Colon (tissue), 2 donors: ENCODE data around the gene ADGRL1.

ENCODE experiments used
- FAIRE-seq: peaks from 2 replicates; lab custom pipeline; 2012; peaks lifted over from hg19 to GRCh38; lab: Jason Lieb, UNC
- donor health status: control.
- donor health status: control.

ADGRL1 gene

DNA sequence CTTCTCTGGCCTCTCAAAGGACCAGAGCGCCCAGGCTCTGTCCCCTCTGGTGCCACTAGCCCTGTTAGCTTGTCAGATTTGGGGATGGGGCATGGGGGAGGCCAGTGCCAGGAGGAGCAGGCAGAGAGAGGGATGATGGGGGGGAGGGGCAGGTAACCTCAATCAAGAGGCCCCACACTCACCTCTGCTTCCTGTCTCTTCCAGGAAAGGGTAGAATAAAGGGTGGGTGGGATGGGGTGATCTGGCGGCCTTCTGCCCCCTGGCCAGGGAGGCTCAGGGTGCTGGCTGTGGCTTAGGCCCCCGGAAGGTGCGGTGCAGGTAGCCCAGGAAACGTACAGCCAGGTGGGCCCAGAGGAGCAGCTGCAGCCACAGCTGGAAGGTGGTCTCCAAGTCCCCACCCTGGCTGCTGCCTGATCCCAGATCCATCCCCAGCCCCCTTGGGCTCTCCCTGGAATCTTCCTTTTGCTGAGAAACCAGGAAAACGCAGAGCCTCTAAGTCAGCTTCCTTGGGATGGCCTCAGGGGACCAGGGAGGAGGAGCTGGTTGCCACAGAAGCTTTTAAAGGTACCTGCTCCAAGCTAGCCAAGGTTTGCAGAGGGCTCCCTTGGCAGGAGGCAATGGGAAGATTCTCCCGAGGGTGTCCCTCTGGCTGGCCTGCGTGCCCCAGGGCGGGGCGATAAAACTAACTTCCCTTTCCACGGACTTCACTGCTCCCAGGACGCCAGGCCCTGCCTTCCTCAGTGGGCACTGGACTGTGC, 93.7 kb downstream of the ADGRL1 start:
- FAIRE-seq = no peak

GRCh38 chr19:14111486-14111885, 94.5 kb downstream of the ADGRL1 start:
- no peak for FAIRE-seq

- no peak for FAIRE-seq
These were observed 95.3 kb downstream of the ADGRL1 start for GRCh38 chr19:14110650-14111049.

GRCh38 chr19:14107581-14108461, 98.1 kb downstream of the ADGRL1 start:
- no peak for FAIRE-seq

GRCh38 chr19:14106840-14107239, 99.1 kb downstream of the ADGRL1 start:
- no peak for FAIRE-seq

- no peak for FAIRE-seq
These were observed 100.3 kb downstream of the ADGRL1 start for GRCh38 chr19:14105680-14106079.

- no peak for FAIRE-seq
These were observed 102.7 kb downstream of the ADGRL1 start for GRCh38 chr19:14103310-14103709.

- FAIRE-seq = no peak
These were observed 103.2 kb downstream of the ADGRL1 start for GRCh38 chr19:14102756-14103155.

GRCh38 chr19:14102102-14102696, 103.8 kb downstream of the ADGRL1 start:
- FAIRE-seq = no peak

DNA sequence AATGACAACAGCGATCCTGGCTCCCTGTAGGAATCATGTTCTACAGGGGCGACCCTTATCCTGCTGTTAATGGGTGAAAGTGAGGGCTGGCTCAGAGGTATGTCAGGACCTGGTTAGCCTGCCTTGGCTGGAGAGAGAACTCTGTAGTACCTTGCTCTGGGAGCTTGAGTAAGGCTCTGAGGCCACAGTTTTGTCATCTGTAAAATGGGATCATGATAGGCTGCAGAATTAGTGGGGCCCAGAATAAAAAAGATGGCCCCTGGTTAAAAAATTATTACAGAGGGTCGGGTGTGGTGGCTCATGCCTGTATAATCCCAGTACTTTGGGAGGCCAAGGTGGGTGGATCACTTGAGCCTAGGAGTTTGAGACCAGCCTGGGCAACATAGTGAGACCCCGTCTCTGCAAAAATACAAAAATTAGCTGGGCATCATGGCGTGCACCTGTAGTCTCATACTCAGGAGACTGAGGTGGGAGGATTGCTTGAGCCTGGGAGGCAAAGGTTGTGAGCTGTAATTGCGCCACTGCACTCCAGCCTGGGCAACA, 104.9 kb downstream of the ADGRL1 start:
- no peak for FAIRE-seq
